Stimulated activated CD4-positive, alpha-beta T cell treated with anti-CD3 and anti-CD28 coated beads, Interleukin-4, amount 100 ng/mL, for 1 hour (primary cell): ENCODE results near the gene ETNPPL.
"Not testable (repeated sequence)": the region's sequence is repeated elsewhere in the genome, so short reads cannot be mapped to it uniquely, and the experiment has no call there.

ENCODE experiments used
- DNase-seq: peaks from one replicate; pipeline ENCODE4 v3.0.0-alpha.2; 2020

ETNPPL gene

DNA sequence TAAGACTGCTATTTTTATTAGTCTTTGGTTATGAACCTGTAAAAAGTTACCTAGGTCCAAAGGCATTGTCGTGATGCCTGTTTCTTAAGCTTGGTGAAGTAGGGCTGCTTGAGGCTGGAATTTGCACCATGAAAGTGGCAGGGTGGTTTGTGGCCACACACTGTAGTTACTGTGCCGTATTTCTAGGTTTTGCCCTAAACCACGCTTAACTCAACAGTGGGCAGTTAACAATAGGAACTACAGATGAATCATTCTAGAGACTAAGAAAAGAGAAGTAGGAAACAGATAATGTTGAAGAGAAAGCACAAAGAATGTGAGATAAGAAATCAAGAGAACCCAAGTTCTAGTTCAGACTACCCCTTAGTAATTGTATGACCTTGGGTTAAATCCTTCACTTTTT is 11.5 kb downstream of the ETNPPL start:
- no peak for DNase-seq

- no peak for DNase-seq
Measured at GRCh38 chr4:108749119-108749518, 13.7 kb downstream of the ETNPPL start.

DNA sequence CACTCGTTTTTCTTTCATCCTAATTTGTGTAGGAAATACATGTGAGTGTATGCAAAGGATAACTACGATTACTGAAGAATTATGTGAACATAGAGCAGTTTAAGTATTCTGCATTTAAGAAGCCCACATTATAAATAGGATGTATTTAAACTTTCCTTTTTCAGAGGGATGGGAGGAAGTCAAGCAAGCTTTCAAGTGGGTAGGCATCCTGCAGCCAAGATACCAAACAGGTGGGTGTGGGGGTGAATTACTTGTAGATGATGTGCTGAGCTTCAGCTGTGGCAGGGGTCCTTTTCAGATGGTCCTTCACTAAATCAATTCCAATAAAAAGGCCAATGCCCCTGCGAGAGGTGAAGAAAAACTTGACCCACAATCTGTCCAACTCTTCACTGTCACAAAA is 16.3 kb downstream of the ETNPPL start:
- DNase-seq: no peak

DNA sequence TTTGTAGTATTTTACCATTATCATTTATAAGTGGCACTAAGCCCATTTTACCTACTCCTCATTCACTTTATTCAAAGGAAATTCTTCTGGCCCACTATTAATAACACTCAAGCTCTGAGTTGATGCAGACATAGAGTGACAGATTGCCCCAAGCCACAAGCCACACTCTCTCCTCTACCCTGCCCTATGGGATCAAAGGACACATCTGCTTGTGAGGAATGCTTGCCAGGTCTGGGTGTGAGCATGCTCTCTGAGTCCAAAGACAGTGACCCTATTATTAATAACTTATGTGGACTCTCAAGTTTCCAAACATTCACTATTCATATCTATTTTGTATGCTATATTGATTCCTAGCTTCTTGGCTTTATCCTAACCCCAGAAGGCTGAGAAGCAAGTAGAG is 18.5 kb downstream of the ETNPPL start:
- DNase-seq: no peak

- no peak for DNase-seq
Measured at GRCh38 chr4:108742451-108743420, 20.1 kb downstream of the ETNPPL start.

DNA sequence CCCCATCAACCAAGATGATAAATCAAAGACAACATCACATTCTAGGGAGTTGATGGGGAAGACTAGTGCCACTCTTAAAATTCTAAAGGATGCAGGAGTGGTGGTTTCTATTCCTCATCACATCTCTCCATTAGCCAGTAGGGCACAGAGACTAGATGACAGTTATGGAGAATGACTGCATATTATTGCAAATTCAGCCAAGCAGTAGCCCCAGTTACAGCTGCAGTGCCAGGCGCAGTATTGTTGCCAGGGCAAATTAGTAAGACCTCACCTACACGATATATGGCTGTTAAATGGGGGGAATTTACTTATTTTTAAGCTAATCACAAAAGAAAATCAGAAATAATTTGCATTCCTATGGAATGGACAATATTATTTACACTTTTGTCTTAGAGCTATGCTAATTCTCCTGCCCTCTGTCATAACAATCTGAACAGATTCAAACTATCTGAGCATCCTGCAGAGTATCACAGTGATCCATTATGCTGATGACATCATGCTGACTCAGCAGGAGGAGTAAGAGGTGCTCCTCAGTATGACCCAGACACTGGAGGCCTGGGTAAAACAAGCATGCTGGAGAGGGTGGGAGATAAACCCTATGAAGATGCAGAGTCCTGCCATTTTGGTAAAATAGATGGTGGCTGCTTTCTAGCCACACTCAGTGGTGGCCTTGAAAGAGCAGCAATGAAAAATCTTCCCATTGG is 24.7 kb downstream of the ETNPPL start:
- DNase-seq: no peak

GRCh38 chr4:108731006-108731405 is 31.8 kb downstream of the ETNPPL start:
- no peak for DNase-seq

GRCh38 chr4:108730579-108730978 is 32.3 kb downstream of the ETNPPL start:
- no peak for DNase-seq

DNA sequence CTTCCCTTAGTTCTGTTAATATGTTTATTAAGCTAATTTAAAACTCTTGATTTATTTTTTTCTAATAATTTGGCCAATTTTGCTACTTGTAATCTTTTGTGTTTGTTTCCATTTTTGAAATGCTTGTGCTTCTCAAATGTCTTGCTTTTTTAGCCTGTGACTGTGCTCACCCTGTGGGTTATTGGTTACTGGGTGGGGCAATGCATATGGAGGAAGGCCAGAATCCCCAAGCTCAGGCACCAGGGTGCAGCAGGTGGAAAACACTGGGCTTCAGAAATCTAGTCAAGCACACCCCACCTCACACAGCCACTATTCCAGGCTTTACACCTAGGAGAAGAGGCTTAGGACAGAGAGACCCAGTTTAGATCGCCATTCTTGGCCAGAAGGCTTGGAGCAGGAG is 33.1 kb downstream of the ETNPPL start:
- no peak for DNase-seq

GRCh38 chr4:108725457-108725856 is 37.4 kb downstream of the ETNPPL start:
- no peak for DNase-seq

DNA sequence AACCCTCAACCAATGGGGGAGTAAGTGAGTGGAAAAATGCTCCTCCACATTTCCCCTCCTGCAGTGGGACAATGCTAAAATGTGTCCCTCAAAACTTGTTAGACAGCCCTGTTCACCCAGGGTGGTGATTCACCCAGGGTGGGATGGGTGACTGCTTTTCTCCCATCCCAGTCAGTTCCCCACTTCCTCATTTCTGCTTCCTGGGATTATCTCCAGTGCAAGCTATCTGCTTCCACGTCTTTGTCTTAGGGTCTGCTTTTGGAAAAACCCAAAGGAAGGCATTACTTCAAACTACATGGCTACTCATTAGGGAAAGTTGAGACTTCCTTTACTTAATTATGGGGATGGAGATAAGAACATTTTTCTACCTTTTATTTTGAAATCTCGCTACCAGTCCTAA is 45.5 kb downstream of the ETNPPL start:
- no peak for DNase-seq

DNA sequence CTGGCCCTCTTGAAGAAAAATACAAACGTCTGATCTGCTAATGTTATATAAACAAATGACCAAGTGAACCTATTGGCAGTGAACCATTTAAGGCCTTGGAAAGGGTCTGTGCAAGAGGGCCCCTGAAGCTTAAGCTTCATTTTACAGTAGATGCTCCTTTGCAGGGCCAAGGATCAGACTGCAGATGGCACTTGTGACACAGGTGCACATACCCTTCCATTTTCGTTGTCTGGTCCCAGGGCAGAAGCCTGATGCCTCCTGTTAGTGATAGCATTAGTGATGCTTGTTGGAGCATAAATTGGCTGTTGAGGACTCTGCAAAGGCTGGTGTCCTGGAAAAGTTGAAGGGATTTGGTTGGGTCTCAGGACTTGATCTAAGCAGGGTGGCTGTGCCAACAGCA is 46.5 kb downstream of the ETNPPL start:
- no peak for DNase-seq

GRCh38 chr4:108714880-108715279 is 48.0 kb downstream of the ETNPPL start:
- DNase-seq: no peak

DNA sequence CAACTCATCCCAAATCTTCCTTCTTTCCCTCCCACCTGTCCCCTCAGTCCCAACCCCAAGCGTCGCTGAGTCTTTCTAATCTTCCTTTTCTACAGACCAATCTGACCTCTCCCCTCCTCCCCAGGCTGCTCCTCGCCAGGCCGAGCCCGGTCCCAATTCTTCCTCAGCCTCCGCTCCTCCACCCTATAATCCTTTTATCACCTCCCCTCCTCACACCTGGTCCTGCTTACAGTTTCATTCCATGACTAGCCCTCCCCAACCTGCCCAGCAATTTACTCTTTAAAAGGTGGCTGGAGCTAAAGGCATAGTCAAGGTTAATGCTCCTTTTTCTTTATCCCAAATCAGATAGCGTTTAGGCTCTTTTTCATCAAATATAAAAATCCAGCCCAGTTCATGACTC is 52.3 kb downstream of the ETNPPL start:
- DNase-seq: not testable (repeated sequence)

DNA sequence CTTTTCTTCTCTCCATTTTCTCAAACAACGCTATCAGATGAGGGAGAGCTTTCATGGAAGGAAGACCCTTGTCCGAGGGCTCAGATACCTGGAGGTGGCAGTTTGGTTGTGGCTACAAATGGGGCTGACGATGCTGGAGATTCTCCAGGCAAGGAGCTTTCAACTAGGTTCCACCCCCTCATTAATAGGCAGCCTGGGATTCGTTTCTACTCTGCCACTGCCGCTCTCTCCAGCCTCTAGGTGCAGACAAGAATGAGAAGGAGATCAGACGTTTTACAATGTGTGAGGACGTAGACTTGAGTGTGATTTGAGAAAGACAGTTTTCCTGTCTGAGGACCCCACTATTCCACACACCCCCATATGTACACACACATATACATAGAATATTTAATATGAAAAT is 53.1 kb downstream of the ETNPPL start:
- DNase-seq: no peak

DNA sequence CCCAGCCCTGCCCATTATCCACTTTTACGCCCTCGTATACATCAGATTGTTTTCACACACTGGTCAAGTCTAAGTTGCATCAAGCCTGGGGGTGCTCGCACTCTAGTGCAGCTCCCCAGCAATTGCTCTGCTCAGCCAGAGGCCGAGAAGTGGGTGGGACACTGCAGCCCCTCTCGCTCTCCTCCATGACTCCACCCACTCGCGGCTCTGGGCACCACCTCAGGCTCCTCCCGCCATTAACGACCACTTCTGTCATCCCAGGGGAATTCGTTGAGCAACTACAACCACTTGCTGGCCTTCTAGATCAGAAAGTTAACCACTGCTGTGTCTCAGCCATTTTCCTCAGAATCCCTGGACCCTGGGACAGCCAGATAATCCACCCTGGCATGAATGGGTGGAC is 53.6 kb downstream of the ETNPPL start:
- DNase-seq: no peak

DNA sequence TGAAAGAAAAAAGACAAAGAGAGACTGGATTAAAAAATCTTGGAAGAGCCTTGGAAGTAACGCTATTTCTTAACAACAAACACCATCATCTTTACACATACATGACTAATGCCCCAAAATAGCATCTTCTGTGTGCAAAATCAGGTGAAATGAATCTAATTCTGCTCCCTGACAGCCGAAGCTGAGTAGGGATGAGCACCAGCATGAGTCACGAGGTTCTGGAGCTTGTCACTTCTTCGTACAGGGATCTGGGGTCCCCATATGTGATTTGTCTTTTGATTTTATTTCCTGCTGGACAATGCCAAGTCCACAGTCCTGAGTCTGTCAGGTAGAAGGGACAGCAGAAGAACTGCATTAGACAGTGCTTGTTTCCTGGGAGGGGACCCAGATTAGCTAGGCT is 56.6 kb downstream of the ETNPPL start:
- DNase-seq: no peak

DNA sequence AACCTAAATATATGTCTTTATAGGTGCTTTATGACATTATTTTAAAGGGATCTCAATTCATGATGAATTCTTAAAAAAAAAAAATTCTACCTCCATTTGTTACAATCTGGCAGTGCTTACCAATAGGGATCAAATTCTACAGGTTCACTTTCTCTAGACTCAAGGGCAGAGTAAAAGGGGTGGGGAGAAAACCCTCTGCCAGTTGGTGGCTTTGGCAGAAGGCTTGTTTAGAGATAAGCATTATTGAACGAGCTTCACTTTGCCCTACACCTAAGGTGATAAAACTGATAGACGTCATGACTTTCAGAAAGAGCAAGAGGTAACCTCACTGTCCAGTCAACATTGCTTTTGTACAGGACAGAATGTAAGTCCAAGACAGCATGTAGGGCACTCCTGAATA is 58.9 kb downstream of the ETNPPL start:
- no peak for DNase-seq

DNA sequence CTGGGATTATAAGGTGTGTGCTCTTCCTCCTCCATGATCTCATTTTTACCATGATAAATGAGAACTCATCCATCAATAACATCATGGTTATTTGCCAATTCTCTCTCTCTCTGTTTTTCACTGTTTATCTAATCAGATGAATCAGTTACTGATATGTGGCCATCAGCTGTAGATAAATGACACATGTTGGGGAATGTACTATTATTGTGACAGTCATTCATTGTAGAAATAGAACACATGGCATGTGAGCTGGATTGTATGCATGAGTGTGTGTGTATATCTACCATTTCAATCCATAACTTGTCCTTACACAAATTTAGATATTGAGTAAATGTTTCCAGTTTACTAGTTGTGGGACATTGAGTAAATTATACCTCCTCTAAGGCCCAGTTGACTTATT is 59.5 kb downstream of the ETNPPL start:
- DNase-seq: no peak

DNA sequence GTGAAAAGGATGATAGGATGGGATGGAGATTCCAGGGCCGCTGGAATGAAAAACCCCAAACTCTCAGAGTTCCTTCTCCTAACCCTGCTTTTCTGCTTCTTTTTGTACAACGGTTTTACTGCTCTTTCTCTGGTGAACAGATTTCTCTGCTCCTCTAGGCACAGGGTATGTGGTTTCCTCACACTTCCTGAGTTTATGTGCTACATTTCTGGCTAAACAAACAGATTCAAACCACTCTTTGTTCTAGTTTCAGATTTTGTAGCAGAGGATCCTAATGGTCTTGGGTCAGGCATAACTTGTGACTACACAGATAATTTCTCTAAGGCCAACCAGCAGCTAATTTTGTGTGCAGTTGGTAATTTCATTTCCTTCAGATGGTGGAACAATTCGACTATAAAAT is 59.9 kb downstream of the ETNPPL start:
- DNase-seq: no peak

DNA sequence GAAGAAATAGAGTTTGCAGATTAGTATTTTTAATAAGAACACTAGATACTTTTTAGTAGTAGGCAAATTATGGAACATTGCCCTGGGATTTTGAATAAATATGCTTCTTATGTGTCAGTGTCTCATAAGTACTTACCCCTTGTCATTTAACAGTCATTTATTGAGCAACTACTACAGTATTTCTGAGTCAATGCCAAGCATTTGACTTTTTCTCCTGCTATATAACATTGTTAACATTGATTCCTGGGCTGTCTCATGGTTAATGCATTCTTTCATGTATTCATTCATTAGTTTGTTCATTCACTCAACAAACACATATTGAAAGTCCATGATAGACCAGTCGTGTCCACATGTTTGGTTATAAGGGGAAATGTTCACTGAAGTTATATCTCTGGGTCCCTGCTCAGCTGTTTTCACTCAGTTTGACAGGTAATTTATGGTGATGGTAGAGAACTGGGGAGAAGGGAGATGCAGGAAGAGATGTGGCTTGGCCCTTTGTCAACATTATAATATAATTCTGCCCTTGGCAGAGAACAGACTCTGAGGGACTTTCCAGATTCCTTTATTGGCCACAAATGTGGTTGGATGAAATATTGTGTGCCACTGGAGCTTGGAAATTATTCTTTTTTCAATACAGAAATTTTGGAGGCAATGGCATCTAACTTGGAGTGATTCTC is 62.6 kb downstream of the ETNPPL start:
- no peak for DNase-seq

DNA sequence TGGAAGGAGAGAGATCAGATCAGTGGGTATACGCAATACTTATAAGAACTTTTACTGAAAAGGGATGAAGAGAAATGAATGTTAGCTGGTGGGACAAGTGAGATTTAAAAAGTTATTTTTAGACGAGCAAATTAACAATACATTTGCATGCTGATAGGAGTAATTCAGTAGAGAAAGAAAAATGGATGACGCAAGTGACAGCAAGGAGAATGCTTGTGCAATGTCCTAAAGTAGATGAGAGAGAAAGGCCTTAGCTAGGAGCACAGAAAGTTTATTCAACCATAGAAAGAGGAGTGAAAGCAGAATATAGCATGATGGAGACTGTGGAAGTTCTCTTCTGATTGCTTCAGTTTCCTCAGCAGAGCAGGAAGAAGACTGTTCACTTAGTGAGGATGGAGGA is 66.7 kb downstream of the ETNPPL start:
- no peak for DNase-seq

DNA sequence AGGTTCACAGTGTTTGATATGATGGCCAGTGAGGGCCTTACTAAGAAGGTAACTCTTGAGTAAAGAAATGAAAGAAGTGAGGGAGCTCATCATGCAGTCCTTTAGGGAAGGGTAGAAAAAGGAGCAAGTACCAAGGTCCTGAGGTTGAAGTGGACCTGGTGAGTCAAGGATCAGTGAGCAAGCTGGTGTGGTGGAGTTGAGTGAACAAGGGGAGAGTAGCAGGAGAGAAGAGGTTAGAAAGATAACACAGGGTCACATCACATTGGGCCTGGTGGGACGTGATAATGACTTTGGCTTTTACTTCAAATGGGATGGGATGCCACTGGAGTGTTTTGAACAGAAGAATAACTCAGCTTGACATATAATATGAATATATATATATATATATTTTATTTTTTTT is 67.8 kb downstream of the ETNPPL start:
- no peak for DNase-seq

DNA sequence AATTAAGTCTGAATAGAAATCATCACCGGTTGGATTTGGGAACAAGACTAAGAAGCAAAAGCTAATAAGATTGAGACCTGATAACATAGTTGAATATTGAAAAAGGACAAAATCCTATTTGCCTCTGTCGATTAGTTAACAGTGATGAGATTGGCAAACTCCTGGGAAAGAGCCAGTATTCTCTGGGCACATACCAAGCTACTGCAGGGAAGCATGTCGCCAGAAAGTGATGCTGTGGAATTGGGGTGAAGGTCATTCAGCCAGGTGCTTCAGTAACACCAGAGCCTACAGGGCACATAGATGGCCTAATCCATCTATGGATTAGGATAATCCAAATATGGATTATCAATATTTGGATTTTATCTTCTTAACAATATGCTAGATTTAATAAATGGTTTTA is 68.4 kb downstream of the ETNPPL start:
- no peak for DNase-seq
